ENCODE data around the gene CDH23. TPM values are rescaled to one million over a fixed set of nuclear protein-coding genes. Genes with fewer than 3 reads are reported as not detected.

Gene CDH23
- total and polyA plus RNA-seq, 9 of the 15 experiments (the other 6 are each of a cell fraction or from before 2014, with no cell fraction given), result 0.18 to 1.2 (median 0.47) TPM

DNA sequence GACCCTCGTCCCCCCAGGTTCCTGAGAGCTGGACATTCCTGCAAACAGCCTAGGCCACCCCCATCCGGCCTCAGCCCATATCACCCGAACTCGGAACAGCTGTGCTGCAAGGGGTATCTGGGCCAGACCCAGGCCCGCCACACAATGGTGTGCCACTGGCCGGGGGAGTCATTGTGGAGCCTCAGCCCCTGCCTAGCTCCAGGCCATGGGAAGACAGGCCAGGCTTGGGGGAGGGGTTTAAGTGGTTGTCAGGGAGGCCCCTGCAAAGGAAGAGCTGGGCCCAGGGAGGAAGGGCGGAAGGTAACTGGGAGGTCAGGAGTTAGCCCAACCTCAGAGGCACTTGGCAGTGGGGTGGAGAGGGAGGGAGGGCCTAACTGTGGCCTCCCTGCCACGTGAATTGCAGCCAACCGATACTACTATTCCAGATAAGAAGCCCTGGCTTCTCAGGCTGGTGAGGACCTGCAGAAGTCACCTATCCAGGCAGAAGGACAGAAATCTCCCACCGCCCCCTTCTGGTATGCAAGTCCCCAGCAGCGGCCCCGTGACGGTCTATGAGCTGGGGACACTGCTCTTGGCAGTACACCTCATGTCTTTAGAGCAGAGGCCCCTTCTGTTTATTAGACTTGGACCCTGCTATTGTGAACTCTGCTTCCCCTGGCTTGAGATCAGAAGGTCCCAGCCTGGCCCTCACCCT is 349.8 kb downstream of the CDH23 start:
- H3K36me3 ChIP-seq (ENCODE audit: control insufficient read depth, insufficient read depth, low read length), result no peaks in the 10 kb centered on the region
- ChIA-PET POLR2A (interaction anchor here (0.7 to 1.8 kb wide), 14 partner anchors 9 to 265 kb away, joined by 3 to 6 read pairs (median 4); no protein-coding TSS in a partner anchor), CTCF (ENCODE audit: low intra/inter-chr PET ratio) (interaction anchor here (1.0 kb wide), 1 partner anchor 433 kb away, joined by 3 read pairs; no protein-coding TSS in a partner anchor)
- H3K27me3 ChIP-seq (ENCODE audit: control insufficient read depth in 2 of 2, insufficient read depth in 2 of 2, low read length in 2 of 2), result no peaks in the 10 kb centered on the region
- H3K4me2 ChIP-seq (ENCODE audit: insufficient read depth, low read length), result peak overlapping the region; percentile 47
- H3K4me3 ChIP-seq, result no peak overlapping the region
- H4K20me1 ChIP-seq (replicated peaks; ENCODE audit: control insufficient read depth, insufficient read depth, low read length), result no peaks in the 10 kb centered on the region
- FAIRE-seq (peak; percentile 97), ATAC-seq (peak; percentile 88), DNase-seq (ENCODE audit: extremely low read depth in 1 of 4, low spot score in 3 of 4) (peak; percentile 88 to 95 (median 90))
- no TSS peak for BruUV-seq (replicated peaks)
- no peaks in the 10 kb centered on the region for H3K79me2 ChIP-seq (ENCODE audit: control insufficient read depth, insufficient read depth, low read length)
- peak overlapping the region; percentile 64 for H3K27ac ChIP-seq (ENCODE audit: extremely low read depth, low read depth, low read length)
- no peaks in the 10 kb centered on the region for H3K9me3 ChIP-seq (replicated peaks; ENCODE audit: control insufficient read depth, insufficient read depth, low read depth, low read length)
- WGBS (ENCODE audit: insufficient coverage, low coverage, missing lambda C conversion rate), result 12% methylated on average over 13 of the region's 13 CpGs
- in situ Hi-C loops (cut with MboI) (no loop called here), intact Hi-C loops (cut with micrococcal nuclease) (loop anchor here (1.0 to 5.0 kb wide), 4 partner anchors 18 to 109 kb away; no protein-coding TSS in a partner anchor)
- peaks cover 3% of the 10 kb centered on the region for H3K9me1 ChIP-seq (ENCODE audit: control insufficient read depth, insufficient read depth, low read length)
- H3K4me1 ChIP-seq (replicated peaks in 1 of 2; ENCODE audit: control insufficient read depth in 2 of 2, insufficient read depth in 2 of 2, low read length in 2 of 2), result peaks cover 66 to 72% of the 10 kb centered on the region in 2 experiments
- H2AFZ ChIP-seq (ENCODE audit: low read depth, low read length), result peak overlapping the region; percentile 79
- peak overlapping the region; percentile 17 to 87; a peak in 3 of 4 replicates for H3K9ac ChIP-seq (ENCODE audit: insufficient read depth in 1 of 2, low read depth in 2 of 2, low read length in 2 of 2)
- TF ChIP-seq ESRRA (IDR thresholded peaks at IDR 0.05; ENCODE audit: borderline replicate concordance, low read depth), result peak; percentile 84
- TF ChIP-seq THRAP3 (IDR thresholded peaks at IDR 0.05; ENCODE audit: borderline replicate concordance), result no peak
- TF ChIP-seq RBBP5 (IDR thresholded peaks at IDR 0.05; ENCODE audit: borderline replicate concordance, insufficient read depth, low read length, poor library complexity, severe bottlenecking), result no peak
- TF ChIP-seq TCFL5 (CRISPR knock-in tag; conservative IDR thresholded peaks at IDR 0.05), result no peak; the same call in 1 of the 2 replicates
- TF ChIP-seq KLF10 (CRISPR knock-in tag; IDR thresholded peaks at IDR 0.05), result no peak
- TF ChIP-seq SMAD3 (CRISPR knock-in tag; conservative IDR thresholded peaks at IDR 0.05), result peak; percentile 57; the same call in 1 of the 2 replicates
- no peak for TF ChIP-seq MYBL2 (IDR thresholded peaks at IDR 0.05; ENCODE audit: low read depth)
- TF ChIP-seq MYBL2 (CRISPR knock-in tag; IDR thresholded peaks at IDR 0.05; ENCODE audit: borderline replicate concordance), result no peak
- no peak for TF ChIP-seq SIN3A (IDR thresholded peaks at IDR 0.05; ENCODE audit: borderline replicate concordance in 2 of 2, control insufficient read depth in 1 of 2, low read depth in 2 of 2, low read length in 2 of 2)
- TF ChIP-seq ZNF444 (CRISPR knock-in tag; IDR thresholded peaks at IDR 0.05), result no peak
- TF ChIP-seq, protein P1, sequence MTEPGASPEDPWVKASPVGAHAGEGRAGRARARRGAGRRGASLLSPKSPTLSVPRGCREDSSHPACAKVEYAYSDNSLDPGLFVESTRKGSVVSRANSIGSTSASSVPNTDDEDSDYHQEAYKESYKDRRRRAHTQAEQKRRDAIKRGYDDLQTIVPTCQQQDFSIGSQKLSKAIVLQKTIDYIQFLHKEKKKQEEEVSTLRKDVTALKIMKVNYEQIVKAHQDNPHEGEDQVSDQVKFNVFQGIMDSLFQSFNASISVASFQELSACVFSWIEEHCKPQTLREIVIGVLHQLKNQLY (CRISPR knock-in tag; conservative IDR thresholded peaks at IDR 0.05), result peak in 1 of 2 experiments; percentile 35; a peak in 1 of 4 replicates
- no peak for TF ChIP-seq ZNF561 (CRISPR knock-in tag; conservative IDR thresholded peaks at IDR 0.05)
- TF ChIP-seq POU5F1 (IDR thresholded peaks at IDR 0.05; ENCODE audit: borderline replicate concordance, low read depth, low read length, partially characterized antibody), result no peak
- TF ChIP-seq TEAD2 (tag; IDR thresholded peaks at IDR 0.05), result peak; percentile 73
- no peak; the same call in 1 of the 2 replicates for TF ChIP-seq NFIC (IDR thresholded peaks at IDR 0.05)
- TF ChIP-seq ZNF3 (CRISPR knock-in tag; IDR thresholded peaks at IDR 0.05), result no peak
- no peak for TF ChIP-seq POLR2AphosphoS2 (IDR thresholded peaks at IDR 0.05; ENCODE audit: low read length)
- TF ChIP-seq ZKSCAN1 (IDR thresholded peaks at IDR 0.05; ENCODE audit: low read depth, low read length), result peak; percentile 66; the same call in 1 of the 2 replicates
- TF ChIP-seq EZH2 (IDR thresholded peaks at IDR 0.05; ENCODE audit: borderline replicate concordance, low read depth, low read length), result no peak
- 0 out of 2 replicates have a peak, but pooled peaks have one; percentile 9 for TF ChIP-seq ZNF311 (CRISPR knock-in tag; IDR thresholded peaks at IDR 0.05)
- TF ChIP-seq FOSL1 (tag; conservative IDR thresholded peaks at IDR 0.05), result peak; percentile 22; the same call in 1 of the 2 replicates
- 0 out of 2 replicates have a peak, but pooled peaks have one; percentile 34 for TF ChIP-seq SREBF2 (CRISPR knock-in tag; IDR thresholded peaks at IDR 0.05)
- TF ChIP-seq KLF6 (CRISPR knock-in tag; IDR thresholded peaks at IDR 0.05; ENCODE audit: borderline replicate concordance), result peak; percentile 38; the same call in 1 of the 2 replicates
